GM06990 (cell line): ENCODE measurements around the gene ING3.
A peak's percentile ranks its signal among the peaks of the same experiment; 100 is the strongest.

ENCODE experiments used
- DNase-seq: peaks from one replicate; pipeline ENCODE4 v3.0.0-alpha.2; 2011; ENCODE audit not compliant: insufficient read length; ENCODE audit errors: extremely low read depth
- H3K27me3 ChIP-seq: replicated peaks from 2 replicates; pipeline ENCODE4 v1.6.0; 2011; ENCODE audit warnings: low read length; ENCODE audit not compliant: control insufficient read depth, insufficient read depth
- H3K36me3 ChIP-seq: 2 replicates; pipeline ENCODE4 v1.5.1; 2011; ENCODE audit warnings: low read length; ENCODE audit not compliant: control insufficient read depth, insufficient read depth
- H3K4me3 ChIP-seq: replicated peaks from 2 replicates; pipeline ENCODE4 v1.5.1; 2011; ENCODE audit warnings: low read depth, mild to moderate bottlenecking, control low read depth, low read length
- CTCF ChIP-seq: IDR thresholded peaks from 2 replicates; pipeline ENCODE4 v1.5.1; 2011; ENCODE audit warnings: low read length, control low read depth, mild to moderate bottlenecking, inconsistent platforms; ENCODE audit not compliant: insufficient read depth, poor library complexity, severe bottlenecking

Gene ING3

GRCh38 chr7:120950539-120951308 lies at the start of gene ING3:
Gene ING3, plus strand, starts transcription at chr7:120950777. Its CDS starts 120 bp downstream, at chr7:120950897.
- no peaks in the 10 kb centered on the region for H3K27me3 ChIP-seq
- H3K36me3 ChIP-seq: no peaks in the 10 kb centered on the region; the same call in 1 of the 2 replicates
- TF ChIP-seq CTCF: no peak
- H3K4me3 ChIP-seq: peak within 1 kb of the TSS; percentile 93
- DNase-seq: peak; percentile 98

- no peak for DNase-seq
- no peak for TF ChIP-seq CTCF
- Histone ChIP-seq H3K36me3 (no peaks in the 10 kb centered on the region), H3K27me3 (no peaks in the 10 kb centered on the region), H3K4me3 (no peak overlapping the region)
Observed at GRCh38 chr7:120915314-120916105, 35.1 kb upstream of the ING3 start.

GRCh38 chr7:120916121-120916520 lies 34.5 kb upstream of the ING3 start:
- no peak for DNase-seq
- Histone ChIP-seq H3K4me3 (no peak overlapping the region), H3K36me3 (no peaks in the 10 kb centered on the region), H3K27me3 (no peaks in the 10 kb centered on the region)
- TF ChIP-seq CTCF: no peak

- no peaks in the 10 kb centered on the region for H3K36me3 ChIP-seq
- H3K27me3 ChIP-seq: no peaks in the 10 kb centered on the region
- no peak overlapping the region for H3K4me3 ChIP-seq
- DNase-seq: no peak
- no peak for TF ChIP-seq CTCF
Observed at GRCh38 chr7:120916538-120916937, 34.0 kb upstream of the ING3 start.

GRCh38 chr7:120919466-120919865 lies 31.1 kb upstream of the ING3 start:
- Histone ChIP-seq H3K4me3 (no peak overlapping the region), H3K36me3 (no peaks in the 10 kb centered on the region), H3K27me3 (no peaks in the 10 kb centered on the region)
- no peak for DNase-seq
- no peak for TF ChIP-seq CTCF
